DND-41 (cell line): ENCODE measurements around the gene NUDT22.

Experiments used
- CTCF ChIP-seq: IDR thresholded peaks from 2 replicates; pipeline ENCODE4 v1.5.1; 2012; ENCODE audit warnings: borderline replicate concordance, low read length, moderate library complexity, mild to moderate bottlenecking; ENCODE audit not compliant: poor library complexity, severe bottlenecking; ENCODE audit errors: extremely low read depth
- EZH2 ChIP-seq: IDR thresholded peaks from 3 replicates; pipeline ENCODE4 v1.6.1; 2012; ENCODE audit warnings: borderline replicate concordance, low read depth, mild to moderate bottlenecking, moderate library complexity, low read length, inconsistent platforms; ENCODE audit not compliant: severe bottlenecking

GRCh38 chr11:64198511-64198910 lies 27.6 kb upstream of the NUDT22 start:
- TF ChIP-seq CTCF (no peak), EZH2 (no peak)
